A549 (cell line): Measurements from ENCODE around the gene NFIX. TPM values are rescaled to one million over a fixed set of nuclear protein-coding genes. Genes with fewer than 3 reads are reported as not detected.
A peak's percentile ranks its signal among the peaks of the same experiment; 100 is the strongest.

Source experiments
- ATAC-seq, 2 experiments: fragments of 200-7000 bp in 1 of 2; fragments of >200 bp in 1 of 2; cut with Nextera tagmentation in 1 of 2; cut with Tn5 transposase in 1 of 2; 3 replicates each; pipeline versions ENCODE4 v1.8.0 to v1.9.1; 2018 to 2020; ENCODE audit warnings: mild to moderate bottlenecking in 1 of 2, moderate library complexity in 1 of 2
- CTCF ChIA-PET: fragments of 300-600 bp; sonication (Branson Sonifier 250); formaldehyde crosslinking; extraction: SDS; loops from one replicate; lab custom pipeline; 2021; ENCODE audit warnings: antibody characterized with exemption, inconsistent platforms; lab: Yijun Ruan, JAX
- POLR2A ChIA-PET: fragments of 350-600 bp; formaldehyde crosslinking; extraction: SDS; loops from one replicate; lab custom pipeline; 2021; ENCODE audit warnings: antibody characterized with exemption, inconsistent platforms; lab: Yijun Ruan, JAX
- DNase-seq, 2 experiments: peaks; one replicate each; pipeline versions ENCODE4 v3.0.0 to v3.0.0-alpha.2; 2011 to 2016; ENCODE audit warnings: low read depth in 1 of 2, low spot score in 1 of 2
- FAIRE-seq: peaks from 2 replicates; lab custom pipeline; 2011; peaks lifted over from hg19 to GRCh38; lab: Jason Lieb, UNC
- H3K27ac ChIP-seq, 2 experiments: fragments of >200 bp; sonication (Bioruptor Twin); formaldehyde crosslinking; 3 replicates each; pipeline ENCODE4 v1.5.1; 2016 to 2017
- H3K4me1 ChIP-seq: fragments of >200 bp; sonication (Bioruptor Twin); formaldehyde crosslinking; 3 replicates; pipeline ENCODE4 v1.6.1; 2016
- H3K4me2 ChIP-seq: fragments of >200 bp; sonication (Bioruptor Twin); formaldehyde crosslinking; 3 replicates; pipeline ENCODE4 v1.6.1; 2016
- H3K4me3 ChIP-seq: fragments of >200 bp; sonication (Bioruptor Twin); formaldehyde crosslinking; 3 replicates; pipeline ENCODE4 v1.5.1; 2016
- H3K9me3 ChIP-seq: fragments of >200 bp; sonication (Bioruptor Twin); formaldehyde crosslinking; 3 replicates; pipeline ENCODE4 v1.6.1; 2016
- CHD2 ChIP-seq: fragments of 150-350 bp; IDR thresholded peaks from 2 replicates; pipeline ENCODE4 v1.6.1; 2014; ENCODE audit warnings: low read length; ENCODE audit not compliant: partially characterized antibody
- CHD4 ChIP-seq: fragments of 200-600 bp; sonication (generic); IDR thresholded peaks from 2 replicates; pipeline ENCODE4 v1.6.1; 2016; ENCODE audit warnings: antibody characterized with exemption, mild to moderate bottlenecking, borderline replicate concordance
- EHMT2 ChIP-seq: fragments of 200-600 bp; sonication (generic); IDR thresholded peaks from 2 replicates; pipeline ENCODE4 v1.6.1; 2016; ENCODE audit warnings: antibody characterized with exemption, low read depth, mild to moderate bottlenecking, moderate library complexity
- ELK1 ChIP-seq: fragments of 150-350 bp; IDR thresholded peaks from 2 replicates; pipeline ENCODE4 v1.6.1; 2014; ENCODE audit warnings: low read depth, mild to moderate bottlenecking, low read length
- FOSB ChIP-seq: fragments of 250-450 bp; sonication (Bioruptor Pico); IDR thresholded peaks from 2 replicates; pipeline ENCODE4 v1.5.0; 2020; ENCODE audit warnings: mild to moderate bottlenecking, moderate library complexity
- HOXA7 ChIP-seq: fragments of 250-450 bp; sonication (Bioruptor Pico); IDR thresholded peaks from 2 replicates; pipeline ENCODE4 v1.5.0; 2020; ENCODE audit warnings: mild to moderate bottlenecking, moderate library complexity
- HOXB5 ChIP-seq: fragments of 250-450 bp; sonication (Bioruptor Pico); IDR thresholded peaks from 2 replicates; pipeline ENCODE4 v1.5.0; 2020; ENCODE audit warnings: mild to moderate bottlenecking, moderate library complexity
- JUNB ChIP-seq: fragments of >200 bp; sonication (Bioruptor Twin); formaldehyde crosslinking; IDR thresholded peaks from 2 replicates; pipeline ENCODE4 v1.6.1; 2016
- KDM1A ChIP-seq: fragments of 200-600 bp; sonication (generic); IDR thresholded peaks from 2 replicates; pipeline ENCODE4 v1.6.1; 2016; ENCODE audit warnings: low read depth, mild to moderate bottlenecking
- MAFK ChIP-seq: fragments of 450-650 bp; IDR thresholded peaks from 2 replicates; pipeline ENCODE4 v1.6.1; 2014; ENCODE audit not compliant: partially characterized antibody
- NFE2L2 ChIP-seq: fragments of 150-350 bp; conservative IDR thresholded peaks from 2 replicates; pipeline ENCODE4 v1.6.1; 2014; ENCODE audit warnings: low read length
- RFX5 ChIP-seq: fragments of 450-650 bp; IDR thresholded peaks from 2 replicates; pipeline ENCODE4 v1.7.1; 2014; ENCODE audit warnings: antibody characterized with exemption, mild to moderate bottlenecking, moderate library complexity
- RNF2 ChIP-seq: fragments of 200-600 bp; sonication (generic); IDR thresholded peaks from 2 replicates; pipeline ENCODE4 v1.6.1; 2016; ENCODE audit warnings: low read depth, mild to moderate bottlenecking, antibody characterized with exemption, moderate library complexity, borderline replicate concordance
- TFCP2L1 ChIP-seq: fragments of 250-450 bp; sonication (Bioruptor Pico); IDR thresholded peaks from 2 replicates; pipeline ENCODE4 v1.5.0; 2021; ENCODE audit warnings: mild to moderate bottlenecking
- ZFP36 ChIP-seq: fragments of 450-650 bp; IDR thresholded peaks from 2 replicates; pipeline ENCODE4 v1.6.1; 2014; ENCODE audit warnings: borderline replicate concordance; ENCODE audit not compliant: partially characterized antibody
- ZNF302 ChIP-seq: fragments of 250-450 bp; sonication (Bioruptor Pico); IDR thresholded peaks from 2 replicates; pipeline ENCODE4 v1.9.0; 2021; ENCODE audit warnings: inconsistent platforms, mild to moderate bottlenecking, moderate library complexity
- ZSCAN20 ChIP-seq: fragments of 250-450 bp; sonication (Bioruptor Pico); IDR thresholded peaks from 2 replicates; pipeline ENCODE4 v1.8.0; 2022; ENCODE audit warnings: mild to moderate bottlenecking, moderate library complexity
- WGBS: methylation state at CpG from one replicate; pipeline ENCODE4 v1.1.6; 2017; ENCODE audit errors: missing lambda C conversion rate; 5-methylcytosine and 5-hydroxymethylcytosine counted together
- polyA plus RNA-seq, 4 experiments: library from polyadenylated mRNA; depleted of rRNA in 3 of 4; stranded (reverse); fragments of >200 nt; fragmentation: RNase III in 1 of 4; extraction: RNeasy Plus Mini Kit Qiagen cat#74134 plus additional on column Dnase treatment in 1 of 4; gene quantifications; 2 replicates in 3 of 4; 3 replicates in 1 of 4; pipeline ENCODE4 v1.2.3, GENCODE V29; 2011 to 2017
- TF ChIP-seq, protein P1 (sequence below): fragments of 450-650 bp; IDR thresholded peaks from 2 replicates; pipeline ENCODE4 v1.6.1; 2014; ENCODE audit warnings: antibody characterized with exemption
- TF ChIP-seq, protein P2 (sequence below): fragments of >200 bp; sonication (Bioruptor Twin); formaldehyde crosslinking; IDR thresholded peaks from 2 replicates; pipeline ENCODE4 v1.6.1; 2016
- TF ChIP-seq, protein P3 (sequence below): fragments of >200 bp; sonication (Bioruptor Twin); formaldehyde crosslinking; IDR thresholded peaks from 3 replicates; pipeline ENCODE4 v1.6.1; 2016
- TF ChIP-seq, protein P4 (sequence below): IDR thresholded peaks from 2 replicates; pipeline ENCODE4 v1.6.1; 2012
- TF ChIP-seq, protein P5 (sequence below): IDR thresholded peaks from 2 replicates; pipeline ENCODE4 v1.6.1; 2012; ENCODE audit warnings: low read depth, borderline replicate concordance
- TF ChIP-seq, protein P6 (sequence below): IDR thresholded peaks from 2 replicates; pipeline ENCODE4 v1.6.1; 2012

Gene NFIX
- polyA plus RNA-seq, 2 of the 4 experiments (the other 2 are of a cell fraction): 0.52 to 3.0 TPM

- Histone ChIP-seq H3K4me3 (no peak overlapping the region), H3K4me2 (no peak overlapping the region), H3K9me3 (no peaks in the 10 kb centered on the region), H3K4me1 (no peaks in the 10 kb centered on the region), H3K27ac (no peak overlapping the region)
- no peak for ATAC-seq
- CTCF ChIA-PET: interaction anchor here (1.6 to 2.7 kb wide), 4 partner anchors 25 to 87 kb away, joined by 5 to 13 read pairs (median 8); no protein-coding TSS in a partner anchor
- DNase-seq: no peak
- WGBS: 76% methylated on average over 9 of the region's 17 CpGs
- POLR2A ChIA-PET: no interaction called here
- no peak for FAIRE-seq
- TF ChIP-seq RFX5 (no peak), JUNB (no peak)
Measured at GRCh38 chr19:13007292-13008045, 12.2 kb downstream of the NFIX start.

- ChIA-PET POLR2A (no interaction called here), CTCF (interaction anchor here (0.7 to 2.7 kb wide), 5 partner anchors 24 to 85 kb away, joined by 3 to 10 read pairs (median 5); no protein-coding TSS in a partner anchor)
- Histone ChIP-seq H3K4me1 (no peaks in the 10 kb centered on the region), H3K27ac (no peak overlapping the region), H3K9me3 (no peaks in the 10 kb centered on the region), H3K4me3 (no peak overlapping the region), H3K4me2 (no peak overlapping the region)
- DNase-seq: no peak
- FAIRE-seq: no peak
- 93% methylated on average over 25 of the region's 28 CpGs for WGBS
- peak; percentile 16 to 59; a peak in 3 of 6 replicates for ATAC-seq
- TF ChIP-seq HOXA7 (CRISPR knock-in tag) (no peak), ELK1 (no peak), ZNF302 (CRISPR knock-in tag) (no peak), RNF2 (no peak), ZSCAN20 (CRISPR knock-in tag) (no peak), FOSB (CRISPR knock-in tag) (no peak), CHD4 (no peak), HOXB5 (CRISPR knock-in tag) (no peak), EHMT2 (no peak), MAFK (no peak), KDM1A (no peak), CHD2 (no peak)
- TF ChIP-seq, protein P1, sequence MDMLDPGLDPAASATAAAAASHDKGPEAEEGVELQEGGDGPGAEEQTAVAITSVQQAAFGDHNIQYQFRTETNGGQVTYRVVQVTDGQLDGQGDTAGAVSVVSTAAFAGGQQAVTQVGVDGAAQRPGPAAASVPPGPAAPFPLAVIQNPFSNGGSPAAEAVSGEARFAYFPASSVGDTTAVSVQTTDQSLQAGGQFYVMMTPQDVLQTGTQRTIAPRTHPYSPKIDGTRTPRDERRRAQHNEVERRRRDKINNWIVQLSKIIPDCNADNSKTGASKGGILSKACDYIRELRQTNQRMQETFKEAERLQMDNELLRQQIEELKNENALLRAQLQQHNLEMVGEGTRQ: no peak
Measured at GRCh38 chr19:13008926-13009787, 13.9 kb downstream of the NFIX start.

GRCh38 chr19:13010038-13010991 lies 15.0 kb downstream of the NFIX start:
- H3K4me1 ChIP-seq: no peaks in the 10 kb centered on the region

More at GRCh38 chr19:13010038-13010991, 15.0 kb downstream of the NFIX start:
- H3K4me2 ChIP-seq: no peak overlapping the region
- no peaks in the 10 kb centered on the region for H3K9me3 ChIP-seq
- no peak for FAIRE-seq
- no peak for ATAC-seq
- no peak overlapping the region for H3K27ac ChIP-seq
- DNase-seq: no peak
- ChIA-PET POLR2A (no interaction called here), CTCF (interaction anchor here (2.1 kb wide), 1 partner anchor 51 kb away, joined by 5 read pairs; no protein-coding TSS in a partner anchor)
- no peak for TF ChIP-seq ZSCAN20 (CRISPR knock-in tag)
- no peak for TF ChIP-seq NFE2L2
- no peak for TF ChIP-seq ZFP36
- TF ChIP-seq, protein P2, sequence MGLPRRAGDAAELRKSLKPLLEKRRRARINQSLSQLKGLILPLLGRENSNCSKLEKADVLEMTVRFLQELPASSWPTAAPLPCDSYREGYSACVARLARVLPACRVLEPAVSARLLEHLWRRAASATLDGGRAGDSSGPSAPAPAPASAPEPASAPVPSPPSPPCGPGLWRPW: no peak
- TF ChIP-seq, protein P3, sequence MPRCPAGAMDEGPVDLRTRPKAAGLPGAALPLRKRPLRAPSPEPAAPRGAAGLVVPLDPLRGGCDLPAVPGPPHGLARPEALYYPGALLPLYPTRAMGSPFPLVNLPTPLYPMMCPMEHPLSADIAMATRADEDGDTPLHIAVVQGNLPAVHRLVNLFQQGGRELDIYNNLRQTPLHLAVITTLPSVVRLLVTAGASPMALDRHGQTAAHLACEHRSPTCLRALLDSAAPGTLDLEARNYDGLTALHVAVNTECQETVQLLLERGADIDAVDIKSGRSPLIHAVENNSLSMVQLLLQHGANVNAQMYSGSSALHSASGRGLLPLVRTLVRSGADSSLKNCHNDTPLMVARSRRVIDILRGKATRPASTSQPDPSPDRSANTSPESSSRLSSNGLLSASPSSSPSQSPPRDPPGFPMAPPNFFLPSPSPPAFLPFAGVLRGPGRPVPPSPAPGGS: no peak
- TF ChIP-seq, protein P4, sequence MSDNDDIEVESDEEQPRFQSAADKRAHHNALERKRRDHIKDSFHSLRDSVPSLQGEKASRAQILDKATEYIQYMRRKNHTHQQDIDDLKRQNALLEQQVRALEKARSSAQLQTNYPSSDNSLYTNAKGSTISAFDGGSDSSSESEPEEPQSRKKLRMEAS: no peak
- no peak for TF ChIP-seq TFCP2L1
- TF ChIP-seq, protein P5, sequence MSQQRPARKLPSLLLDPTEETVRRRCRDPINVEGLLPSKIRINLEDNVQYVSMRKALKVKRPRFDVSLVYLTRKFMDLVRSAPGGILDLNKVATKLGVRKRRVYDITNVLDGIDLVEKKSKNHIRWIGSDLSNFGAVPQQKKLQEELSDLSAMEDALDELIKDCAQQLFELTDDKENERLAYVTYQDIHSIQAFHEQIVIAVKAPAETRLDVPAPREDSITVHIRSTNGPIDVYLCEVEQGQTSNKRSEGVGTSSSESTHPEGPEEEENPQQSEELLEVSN: no peak
- TF ChIP-seq, protein P6, sequence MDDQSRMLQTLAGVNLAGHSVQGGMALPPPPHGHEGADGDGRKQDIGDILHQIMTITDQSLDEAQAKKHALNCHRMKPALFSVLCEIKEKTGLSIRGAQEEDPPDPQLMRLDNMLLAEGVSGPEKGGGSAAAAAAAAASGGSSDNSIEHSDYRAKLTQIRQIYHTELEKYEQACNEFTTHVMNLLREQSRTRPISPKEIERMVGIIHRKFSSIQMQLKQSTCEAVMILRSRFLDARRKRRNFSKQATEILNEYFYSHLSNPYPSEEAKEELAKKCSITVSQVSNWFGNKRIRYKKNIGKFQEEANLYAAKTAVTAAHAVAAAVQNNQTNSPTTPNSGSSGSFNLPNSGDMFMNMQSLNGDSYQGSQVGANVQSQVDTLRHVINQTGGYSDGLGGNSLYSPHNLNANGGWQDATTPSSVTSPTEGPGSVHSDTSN: no peak
- WGBS: 92% methylated on average over 42 of the region's 62 CpGs
- H3K4me3 ChIP-seq: no peak overlapping the region
